Tibial nerve (tissue), 4 donors: Measurements from ENCODE around the gene PLCB2.

Experiments
- CTCF ChIP-seq, 5 experiments: fragments of 200-600 bp in 3 of 5; fragments of 450-650 bp in 2 of 5; sonication (generic) in 3 of 5; IDR thresholded peaks; one replicate each; pipeline ENCODE4 v1.5.1; 2016 to 2019; ENCODE audit warnings: antibody characterized with exemption in 5 of 5, mild to moderate bottlenecking in 3 of 5, moderate library complexity in 2 of 5
- EP300 ChIP-seq, 2 donors: sonication (generic); formaldehyde crosslinking; IDR thresholded peaks; one replicate each; pipeline ENCODE4 v1.6.1; 2017; ENCODE audit warnings: antibody characterized with exemption in 2 of 2, mild to moderate bottlenecking in 1 of 2
- POLR2A ChIP-seq, 2 donors: fragments of 450-650 bp; IDR thresholded peaks; one replicate each; pipeline ENCODE4 v1.6.1; 2017; ENCODE audit warnings: antibody characterized with exemption in 2 of 2, mild to moderate bottlenecking in 2 of 2, moderate library complexity in 2 of 2

GRCh38 chr15:40342416-40343320, 34.9 kb upstream of the PLCB2 start:
- no peak for TF ChIP-seq CTCF (IDR thresholded peaks at IDR 0.05)
- TF ChIP-seq POLR2A (IDR thresholded peaks at IDR 0.05) = no peak
- TF ChIP-seq EP300 (IDR thresholded peaks at IDR 0.05) = no peak
